Endothelial cell of umbilical vein (primary cell): ENCODE results near the gene UNC45A. TPM values are rescaled to one million over a fixed set of nuclear protein-coding genes. Genes with fewer than 3 reads are reported as not detected.

Experiments used
- Bru-seq: library from RNA; stranded (reverse); fragments of 400-500 nt; gene quantifications from one replicate; lab custom pipeline; 2021; lab: Mats Ljungman, UMichigan
- BruChase-seq, 2 experiments: library from RNA; stranded (reverse); fragments of 400-500 nt; gene quantifications; one replicate each; lab custom pipeline; 2021; lab: Mats Ljungman, UMichigan
- BruUV-seq: library from RNA; stranded (reverse); fragments of 400-500 nt; replicated peaks from 2 replicates; lab custom pipeline; 2021; lab: Mats Ljungman, UMichigan
- CTCF ChIA-PET: fragments of 300-600, 350-600 bp; sonication (Branson Sonifier 250); formaldehyde crosslinking; loops from one replicate; lab custom pipeline; 2021; ENCODE audit warnings: antibody characterized with exemption, inconsistent platforms; lab: Charles Lee
- POLR2A ChIA-PET: fragments of 300-600, 350-600 bp; sonication (Branson Sonifier 250); formaldehyde crosslinking; loops from one replicate; lab custom pipeline; 2021; ENCODE audit warnings: antibody characterized with exemption, inconsistent platforms; lab: Charles Lee
- DNase-seq: peaks from one replicate; pipeline ENCODE4 v3.0.0-alpha.2; 2011; ENCODE audit warnings: low read depth, low spot score
- FAIRE-seq: peaks from 2 replicates; lab custom pipeline; 2011; peaks lifted over from hg19 to GRCh38; lab: Jason Lieb, UNC
- H2AFZ ChIP-seq: 2 replicates; pipeline ENCODE4 v1.6.0; 2012; ENCODE audit warnings: low read depth, low read length, control low read depth, inconsistent platforms
- H3K27ac ChIP-seq: 2 replicates; pipeline ENCODE4 v1.5.1; 2011; ENCODE audit warnings: low read depth, mild to moderate bottlenecking, control low read depth, low read length, moderate library complexity; ENCODE audit not compliant: insufficient read depth
- H3K27me3 ChIP-seq, 2 experiments: 2 replicates each; pipeline versions ENCODE4 v1.6.0 to v1.6.1; 2011; ENCODE audit warnings: low read length in 2 of 2, mixed read lengths in 1 of 2; ENCODE audit not compliant: control insufficient read depth in 2 of 2, insufficient read depth in 2 of 2
- H3K36me3 ChIP-seq, 2 experiments: 2 replicates in 1 of 2; 3 replicates in 1 of 2; pipeline ENCODE4 v1.5.1; 2011; ENCODE audit warnings: low read length in 2 of 2, mild to moderate bottlenecking in 1 of 2, moderate library complexity in 1 of 2; ENCODE audit not compliant: control insufficient read depth in 2 of 2, insufficient read depth in 2 of 2; ENCODE audit errors: extremely low read depth in 1 of 2
- H3K4me1 ChIP-seq: 3 replicates; pipeline ENCODE4 v1.5.1; 2011; ENCODE audit warnings: mild to moderate bottlenecking, low read length; ENCODE audit not compliant: control insufficient read depth, insufficient read depth; ENCODE audit errors: extremely low read depth
- H3K4me2 ChIP-seq: 2 replicates; pipeline ENCODE4 v1.6.1; 2011; ENCODE audit warnings: low read length, control low read depth, mixed read lengths; ENCODE audit not compliant: insufficient read depth
- H3K4me3 ChIP-seq, 3 experiments: fragments of 200-600 bp in 1 of 3; sonication (generic), shearing (Covaris generic) in 1 of 3; replicated peaks in 1 of 3; 2 replicates each; pipeline ENCODE4 v1.5.1; 2011 to 2016; ENCODE audit warnings: control low read depth in 3 of 3, low read length in 3 of 3, mild to moderate bottlenecking in 2 of 3, inconsistent platforms in 1 of 3, low read depth in 1 of 3, moderate library complexity in 1 of 3; ENCODE audit not compliant: insufficient read depth in 1 of 3
- H3K79me2 ChIP-seq: 2 replicates; pipeline ENCODE4 v1.6.0; 2012; ENCODE audit warnings: low read length, inconsistent platforms; ENCODE audit not compliant: control insufficient read depth, insufficient read depth
- H3K9ac ChIP-seq: replicated peaks from 2 replicates; pipeline ENCODE3; 2011; ENCODE audit warnings: low read length, control low read depth; ENCODE audit not compliant: insufficient read depth; ENCODE audit errors: extremely low read depth
- H3K9me1 ChIP-seq: replicated peaks from 3 replicates; pipeline ENCODE4 v1.6.0; 2011; ENCODE audit warnings: mild to moderate bottlenecking, low read length; ENCODE audit not compliant: control insufficient read depth, insufficient read depth; ENCODE audit errors: extremely low read depth
- H3K9me3 ChIP-seq: replicated peaks from 2 replicates; pipeline ENCODE4 v1.5.1; 2012; ENCODE audit warnings: low read length, inconsistent platforms; ENCODE audit not compliant: control insufficient read depth, insufficient read depth
- H4K20me1 ChIP-seq: replicated peaks from 2 replicates; pipeline ENCODE3; 2011; ENCODE audit warnings: mild to moderate bottlenecking, low read length; ENCODE audit not compliant: control insufficient read depth, insufficient read depth; ENCODE audit errors: extremely low read depth
- CTCF ChIP-seq, 2 donors: IDR thresholded peaks; 1 replicate in 1 of 2; 2 replicates in 1 of 2; pipeline ENCODE4 v1.5.1; 2011; ENCODE audit warnings: low read length in 2 of 2, mild to moderate bottlenecking in 2 of 2, moderate library complexity in 2 of 2, control low read depth in 1 of 2, inconsistent platforms in 1 of 2, low read depth in 1 of 2; ENCODE audit not compliant: insufficient read depth in 1 of 2; ENCODE audit errors: extremely low read depth in 1 of 2
- EZH2 ChIP-seq: IDR thresholded peaks from 2 replicates; pipeline ENCODE4 v1.6.1; 2012; ENCODE audit warnings: borderline replicate concordance, low read depth, mild to moderate bottlenecking, moderate library complexity, low read length, inconsistent platforms; ENCODE audit not compliant: severe bottlenecking
- FOS ChIP-seq: IDR thresholded peaks from 2 replicates; pipeline ENCODE4 v1.6.1; 2011; ENCODE audit warnings: mild to moderate bottlenecking, low read length, moderate library complexity, borderline replicate concordance; ENCODE audit not compliant: insufficient read depth
- GATA2 ChIP-seq: IDR thresholded peaks from 2 replicates; pipeline ENCODE4 v1.7.0; 2011; ENCODE audit warnings: low read depth, mild to moderate bottlenecking, moderate library complexity, mixed read lengths, low read length; ENCODE audit not compliant: insufficient read length, insufficient read depth
- JUN ChIP-seq: IDR thresholded peaks from 2 replicates; pipeline ENCODE4 v1.6.1; 2011; ENCODE audit warnings: borderline replicate concordance, low read depth; ENCODE audit not compliant: insufficient read length, insufficient read depth
- MAX ChIP-seq: IDR thresholded peaks from 2 replicates; pipeline ENCODE4 v1.6.1; 2011; ENCODE audit not compliant: insufficient read depth, insufficient read length
- MYC ChIP-seq: IDR thresholded peaks from one replicate; pipeline ENCODE4 v1.6.1; 2011; ENCODE audit warnings: mild to moderate bottlenecking, low read depth, low read length
- POLR2A ChIP-seq: IDR thresholded peaks from 2 replicates; pipeline ENCODE4 v1.6.1; 2012; ENCODE audit warnings: low read depth, mild to moderate bottlenecking, control low read depth, low read length
- POLR2AphosphoS5 ChIP-seq: IDR thresholded peaks from 2 replicates; pipeline ENCODE4 v1.6.1; 2012; ENCODE audit warnings: low read depth, mild to moderate bottlenecking, control low read depth, low read length, moderate library complexity; ENCODE audit not compliant: insufficient read depth
- dilution Hi-C: fragments of 300-500 bp; cut with MboI; formaldehyde crosslinking; loops from one replicate; pipeline ENCODE4 v1.15.0; 2019; ENCODE audit warnings: low sequenced_read_pairs; ENCODE audit not compliant: extremely low pct_ligation_motif_present
- intact Hi-C: fragments of 100-400 bp; cut with micrococcal nuclease; formaldehyde crosslinking; loops from one replicate; pipeline ENCODE4 v1.10.0; 2022
- long read RNA-seq: library from polyadenylated mRNA; stranded (forward); transcript quantifications from one replicate; pipeline ENCODE4 v2.0.0, GENCODE V29; 2021
- polyA minus RNA-seq, 3 experiments: library from RNA; depleted of rRNA, polyadenylated mRNA; stranded (reverse); fragments of >200 nt; gene quantifications; 1 replicate in 1 of 3; 2 replicates in 2 of 3; pipeline ENCODE4 v1.2.3, GENCODE V29; 2011
- polyA plus RNA-seq, 4 experiments: library from polyadenylated mRNA; depleted of rRNA in 3 of 4; stranded (reverse) in 3 of 4; unstranded in 1 of 4; fragments of >200 nt; gene quantifications; 2 replicates each; pipeline versions ENCODE4 v1.2.1 to v1.2.3, GENCODE V29; 2011 to 2012; ENCODE audit warnings: missing spikeins in 1 of 4
- total RNA-seq: library from RNA; stranded (reverse); gene quantifications from 2 replicates; pipeline ENCODE4 v1.2.3, GENCODE V29; 2021

The UNC45A gene
- total RNA-seq: 106 and 108 TPM in 2 replicates
- 103 and 111 TPM in 2 replicates for polyA plus RNA-seq
- 85.2 and 85.7 TPM in 2 replicates for polyA plus RNA-seq (2011; cell fraction: cytosol; rRNA removed)
- 175 and 176 TPM in 2 replicates for polyA plus RNA-seq (2011; cell fraction: nucleus; rRNA removed)
- 80.0 and 83.1 TPM in 2 replicates for polyA plus RNA-seq (2012)
- 108 and 130 TPM in 2 replicates for polyA minus RNA-seq
- 56.5 TPM for polyA minus RNA-seq (2011; cell fraction: cytosol; rRNA and poly(A)+ RNA removed)
- 45.1 and 71.0 TPM in 2 replicates for polyA minus RNA-seq (2011; cell fraction: nucleus; rRNA and poly(A)+ RNA removed)
- percentile 60 among the genes with signal in this experiment for Bru-seq, nascent RNA
- percentile 76 among the genes with signal in this experiment for BruChase-seq, experiment 1, labeled RNA remaining after a 6-hour chase
- percentile 68 among the genes with signal in this experiment for BruChase-seq, experiment 2, labeled RNA remaining after a 2-hour chase
- long read RNA-seq, transcript UNC45A-202 (20 exons, 3,252 nt): major isoform, 69 of 220 reads
- long read RNA-seq, partial matches to known transcripts: 125 of 220 reads
- long read RNA-seq, other reads (novel, unspliced or antisense): 26 of 220 reads

GRCh38 chr15:90934949-90935751, at the start of gene UNC45A:
UNC45A (plus strand) TSS chr15:90935285; CDS start chr15:90935325, 40 bp downstream.
- Histone ChIP-seq H3K79me2 (peaks cover 17% of the 10 kb centered on the region), H3K4me1 (peaks cover 36% of the 10 kb centered on the region), H3K9me3 (no peaks in the 10 kb centered on the region), H3K4me2 (peak within 1 kb of the TSS; percentile 69), H3K9ac (peak within 1 kb of the TSS; percentile 74), H3K9me1 (no peaks in the 10 kb centered on the region), H4K20me1 (no peaks in the 10 kb centered on the region), H3K27me3 (no peaks in the 10 kb centered on the region), H2AFZ (peak within 1 kb of the TSS; percentile 90), H3K36me3 (peaks cover 7 to 12% of the 10 kb centered on the region in 2 experiments), H3K27ac (peak within 1 kb of the TSS; percentile 42), H3K4me3 (peak within 1 kb of the TSS; percentile 38 to 83 (median 76))
- dilution Hi-C loops (no loop called here), intact Hi-C loops (loop anchor here (1.0 to 5.0 kb wide), 6 partner anchors 19 to 433 kb away; partner anchors contain the start of genes BLM, MAN2A2 and RCCD1)
- ChIA-PET POLR2A (no interaction called here), CTCF (interaction anchor here (0.6 to 8.1 kb wide), 12 partner anchors 8 to 337 kb away, joined by 3 to 66 read pairs (median 6); partner anchors contain the start of genes FES, MAN2A2 and RCCD1)
- DNase-seq: peak; percentile 87
- FAIRE-seq: peak; percentile 94
- no TSS peak for BruUV-seq
- TF ChIP-seq FOS (no peak), GATA2 (no peak), JUN (no peak), MAX (no peak), MYC (no peak), EZH2 (no peak), CTCF (IDR thresholded peaks at IDR 0.05; ENCODE audit: extremely low read depth in 1 of 2, insufficient read depth in 1 of 2, low read depth in 1 of 2, low read length in 2 of 2) (no peak), POLR2A (peak; percentile 62), POLR2AphosphoS5 (peak; percentile 72)
